H1 (cell line): ENCODE measurements around the gene MAP7D2. TPM values are rescaled to one million over a fixed set of nuclear protein-coding genes. Genes with fewer than 3 reads are reported as not detected.

ENCODE experiments used
- CTCF ChIA-PET: fragments of 300-600 bp; sonication (Branson Sonifier 250); formaldehyde crosslinking; loops from one replicate; lab custom pipeline; 2021; ENCODE audit not compliant: partially characterized antibody; lab: Charles Lee
- POLR2A ChIA-PET: fragments of 300-600 bp; sonication (Branson Sonifier 250); formaldehyde crosslinking; loops from one replicate; lab custom pipeline; 2021; ENCODE audit warnings: inconsistent platforms; ENCODE audit not compliant: partially characterized antibody; lab: Charles Lee
- DNase-seq, 2 experiments: peaks; one replicate each; pipeline versions ENCODE4 v3.0.0 to v3.0.0-alpha.2; 2010 to 2022; ENCODE audit warnings: low spot score in 2 of 2, low read depth in 1 of 2, mixed read lengths in 1 of 2
- FAIRE-seq: peaks from 2 replicates; lab custom pipeline; 2011; peaks lifted over from hg19 to GRCh38; lab: Jason Lieb, UNC
- H2AFZ ChIP-seq: 2 replicates; pipeline ENCODE4 v1.8.1; 2012; ENCODE audit warnings: low read length, inconsistent platforms
- H2AK5ac ChIP-seq: 2 replicates; pipeline ENCODE4 v1.6.1; 2013; ENCODE audit warnings: low read depth, low read length
- H2BK120ac ChIP-seq: replicated peaks from 2 replicates; pipeline ENCODE3; 2013; ENCODE audit warnings: low read depth, low read length, inconsistent platforms
- H2BK12ac ChIP-seq: 2 replicates; pipeline ENCODE4 v1.6.1; 2013; ENCODE audit warnings: low read depth, low read length
- H2BK15ac ChIP-seq: 2 replicates; pipeline ENCODE4 v1.6.1; 2013; ENCODE audit warnings: low read length
- H2BK20ac ChIP-seq: 2 replicates; pipeline ENCODE4 v1.6.1; 2013; ENCODE audit warnings: low read length
- H2BK5ac ChIP-seq: 2 replicates; pipeline ENCODE4 v1.6.1; 2013; ENCODE audit warnings: low read depth, low read length
- H3K14ac ChIP-seq: 2 replicates; pipeline ENCODE4 v1.6.1; 2013; ENCODE audit warnings: inconsistent platforms; ENCODE audit not compliant: insufficient read length
- H3K18ac ChIP-seq: 2 replicates; pipeline ENCODE4 v1.6.1; 2013; ENCODE audit warnings: low read length; ENCODE audit errors: extremely low read depth
- H3K23ac ChIP-seq: 2 replicates; pipeline ENCODE4 v1.6.1; 2013; ENCODE audit warnings: inconsistent platforms; ENCODE audit not compliant: insufficient read length
- H3K23me2 ChIP-seq: 2 replicates; pipeline ENCODE4 v1.6.1; 2013; ENCODE audit warnings: low read depth, low read length
- H3K27ac ChIP-seq: 2 replicates; pipeline ENCODE4 v1.6.1; 2011; ENCODE audit warnings: low read depth, low read length, inconsistent platforms
- H3K27me3 ChIP-seq, 4 experiments: replicated peaks in 1 of 4; 1 replicate in 1 of 4; 2 replicates in 3 of 4; pipeline versions ENCODE4 v1.6.1 to v1.8.1; 2011 to 2013; ENCODE audit warnings: low read length in 3 of 4, mild to moderate bottlenecking in 3 of 4, inconsistent platforms in 2 of 4, mixed read lengths in 2 of 4, moderate library complexity in 1 of 4; ENCODE audit not compliant: control insufficient read depth in 3 of 4, insufficient read depth in 3 of 4; ENCODE audit errors: extremely low read depth in 1 of 4
- H3K36me3 ChIP-seq, 4 experiments: 2 replicates each; pipeline versions ENCODE4 v1.6.1 to v1.8.1; 2011 to 2013; ENCODE audit warnings: mild to moderate bottlenecking in 4 of 4, low read length in 3 of 4, moderate library complexity in 2 of 4, control low read depth in 1 of 4, inconsistent platforms in 1 of 4; ENCODE audit not compliant: insufficient read depth in 4 of 4, control insufficient read depth in 2 of 4
- H3K4ac ChIP-seq: replicated peaks from 2 replicates; pipeline ENCODE3; 2013; ENCODE audit warnings: low read length, low read depth, mixed read lengths, inconsistent platforms; ENCODE audit not compliant: insufficient read length
- H3K4me1 ChIP-seq, 4 experiments: replicated peaks in 1 of 4; 1 replicate in 1 of 4; 2 replicates in 3 of 4; pipeline versions ENCODE4 v1.6.1 to v1.8.1; 2011 to 2013; ENCODE audit warnings: low read length in 3 of 4, inconsistent platforms in 2 of 4, mixed read lengths in 1 of 4; ENCODE audit not compliant: insufficient read depth in 4 of 4, control insufficient read depth in 3 of 4
- H3K4me2 ChIP-seq, 2 experiments: 2 replicates each; pipeline versions ENCODE4 v1.6.1 to v1.8.1; 2011 to 2013; ENCODE audit warnings: low read depth in 2 of 2, low read length in 2 of 2, control low read depth in 1 of 2, inconsistent platforms in 1 of 2, mild to moderate bottlenecking in 1 of 2; ENCODE audit not compliant: insufficient read depth in 1 of 2
- H3K4me3 ChIP-seq, 4 experiments: fragments of 200-600, 300-600 bp in 1 of 4; sonication (generic), shearing (Covaris generic), sonication (Bioruptor Twin) in 1 of 4; 2 replicates each; pipeline versions ENCODE4 v1.5.1 to v1.8.1; 2011 to 2016; ENCODE audit warnings: low read length in 4 of 4, low read depth in 3 of 4, control low read depth in 2 of 4, inconsistent platforms in 2 of 4, mild to moderate bottlenecking in 2 of 4, mixed read lengths in 1 of 4, moderate library complexity in 1 of 4; ENCODE audit not compliant: insufficient read depth in 2 of 4; ENCODE audit errors: extremely low read depth in 1 of 4
- H3K56ac ChIP-seq: replicated peaks from 2 replicates; pipeline ENCODE3; 2013; ENCODE audit warnings: low read depth, mild to moderate bottlenecking, mixed read lengths, low read length, inconsistent platforms; ENCODE audit not compliant: insufficient read length
- H3K79me1 ChIP-seq: 2 replicates; pipeline ENCODE4 v1.6.1; 2013; ENCODE audit warnings: low read depth, low read length, control low read depth
- H3K79me2 ChIP-seq, 2 experiments: 2 replicates each; pipeline versions ENCODE4 v1.6.1 to v1.8.1; 2012 to 2013; ENCODE audit warnings: low read length in 2 of 2, mild to moderate bottlenecking in 2 of 2, inconsistent platforms in 1 of 2; ENCODE audit not compliant: insufficient read depth in 2 of 2, control insufficient read depth in 1 of 2
- H3K9ac ChIP-seq, 4 experiments: replicated peaks in 1 of 4; 1 replicate in 1 of 4; 2 replicates in 3 of 4; pipeline versions ENCODE4 v1.6.1 to v1.8.1; 2011 to 2013; ENCODE audit warnings: low read depth in 3 of 4, low read length in 3 of 4, control low read depth in 2 of 4, mild to moderate bottlenecking in 2 of 4, moderate library complexity in 2 of 4, inconsistent platforms in 1 of 4; ENCODE audit errors: extremely low read depth in 1 of 4
- H3K9me3 ChIP-seq, 2 experiments: 2 replicates each; pipeline versions ENCODE4 v1.6.1 to v1.8.1; 2012 to 2013; ENCODE audit warnings: mild to moderate bottlenecking in 2 of 2, moderate library complexity in 2 of 2, control low read depth in 1 of 2, inconsistent platforms in 1 of 2, low read depth in 1 of 2, low read length in 1 of 2, mixed read lengths in 1 of 2; ENCODE audit not compliant: insufficient read depth in 2 of 2
- H4K20me1 ChIP-seq, 2 experiments: replicated peaks in 1 of 2; 2 replicates each; pipeline versions ENCODE3 to v1.8.1; 2011 to 2013; ENCODE audit warnings: inconsistent platforms in 2 of 2, low read length in 2 of 2, mild to moderate bottlenecking in 1 of 2; ENCODE audit not compliant: insufficient read depth in 2 of 2, control insufficient read depth in 1 of 2
- H4K5ac ChIP-seq: 2 replicates; pipeline ENCODE4 v1.6.1; 2013; ENCODE audit warnings: low read length, low read depth, mixed read lengths, inconsistent platforms; ENCODE audit not compliant: insufficient read length
- H4K8ac ChIP-seq: 2 replicates; pipeline ENCODE4 v1.8.0; 2013; ENCODE audit warnings: mild to moderate bottlenecking, moderate library complexity, low read length, inconsistent platforms; ENCODE audit not compliant: insufficient read depth; ENCODE audit errors: extremely low read depth
- H4K91ac ChIP-seq: replicated peaks from 2 replicates; pipeline ENCODE3; 2013; ENCODE audit warnings: low read length, mixed read lengths, inconsistent platforms; ENCODE audit not compliant: insufficient read length
- ATF3 ChIP-seq: IDR thresholded peaks from 2 replicates; pipeline ENCODE4 v1.6.1; 2011; ENCODE audit warnings: low read depth, mild to moderate bottlenecking, low read length; ENCODE audit not compliant: insufficient read depth
- FOSL1 ChIP-seq: IDR thresholded peaks from 2 replicates; pipeline ENCODE4 v1.6.1; 2011; ENCODE audit warnings: mild to moderate bottlenecking, low read depth, low read length, moderate library complexity; ENCODE audit not compliant: insufficient read depth
- GABPA ChIP-seq: IDR thresholded peaks from 2 replicates; pipeline ENCODE4 v1.6.1; 2011; ENCODE audit warnings: mild to moderate bottlenecking, low read length, moderate library complexity, borderline replicate concordance; ENCODE audit not compliant: insufficient read depth
- KDM1A ChIP-seq: fragments of 200-600, 300-600 bp; sonication (generic); IDR thresholded peaks from 2 replicates; pipeline ENCODE4 v1.7.1; 2016; ENCODE audit warnings: mild to moderate bottlenecking, low read length, borderline replicate concordance
- RAD21 ChIP-seq, 2 experiments: IDR thresholded peaks in 1 of 2; conservative IDR thresholded peaks in 1 of 2; 2 replicates each; pipeline ENCODE4 v1.6.1; 2011; ENCODE audit warnings: low read depth in 2 of 2, low read length in 2 of 2, improper control_type of control experiment in 1 of 2, inconsistent platforms in 1 of 2, mild to moderate bottlenecking in 1 of 2, moderate library complexity in 1 of 2
- RFX5 ChIP-seq: IDR thresholded peaks from 2 replicates; pipeline ENCODE4 v1.6.1; 2011; ENCODE audit warnings: low read depth, low read length, improper control_type of control experiment, borderline replicate concordance
- SIRT6 ChIP-seq: IDR thresholded peaks from one replicate; pipeline ENCODE4 v1.7.1; 2012; ENCODE audit warnings: low read length, inconsistent platforms
- SIX5 ChIP-seq: IDR thresholded peaks from 2 replicates; pipeline ENCODE4 v1.6.1; 2011; ENCODE audit warnings: mild to moderate bottlenecking, low read depth, low read length
- SRF ChIP-seq: IDR thresholded peaks from 2 replicates; pipeline ENCODE4 v1.6.1; 2011; ENCODE audit warnings: mild to moderate bottlenecking, low read depth, low read length, moderate library complexity
- TAF7 ChIP-seq: optimal IDR thresholded peaks from 2 replicates; pipeline ENCODE3; 2011; ENCODE audit warnings: low read depth, mild to moderate bottlenecking, inconsistent platforms, low read length, moderate library complexity, borderline replicate concordance
- TCF12 ChIP-seq: IDR thresholded peaks from 2 replicates; pipeline ENCODE4 v1.6.1; 2011; ENCODE audit warnings: low read depth, mild to moderate bottlenecking, low read length
- TEAD4 ChIP-seq: IDR thresholded peaks from 2 replicates; pipeline ENCODE4 v1.6.1; 2012; ENCODE audit warnings: low read depth, low read length, inconsistent platforms, mixed read lengths
- WGBS, 2 experiments: shearing (Covaris generic) in 1 of 2; methylation state at CpG; one replicate each; pipeline versions ENCODE4 v1.1.6 to v1.1.7; 2013 to 2015; ENCODE audit warnings: low lambda C conversion rate in 2 of 2, mixed read lengths in 2 of 2, inconsistent platforms in 1 of 2, low coverage in 1 of 2, missing lambda C conversion rate in 1 of 2; ENCODE audit not compliant: insufficient replicate concordance in 2 of 2, insufficient coverage in 1 of 2, insufficient read length in 1 of 2; ENCODE audit errors: extremely low coverage in 1 of 2, missing lambda C conversion rate in 1 of 2; 5-methylcytosine and 5-hydroxymethylcytosine counted together
- polyA plus RNA-seq, 7 experiments: library from polyadenylated mRNA; depleted of rRNA in 3 of 7; stranded (reverse) in 5 of 7; unstranded in 2 of 7; fragments of >200 nt in 5 of 7; fragments of 200-250 nt in 2 of 7; gene quantifications; 1 replicate in 5 of 7; 2 replicates in 1 of 7; 4 replicates in 1 of 7; pipeline versions ENCODE4 v1.2.1 to v1.2.3, GENCODE V29; 2011 to 2013; ENCODE audit warnings: missing spikeins in 2 of 7, mixed read lengths in 2 of 7
- total RNA-seq: library from RNA; stranded (reverse); fragmentation: NEBNext Ultra II Directional; extraction: Animal tissue kit (Norgen Biotek cat#: 25700); gene quantifications from 2 replicates; pipeline ENCODE4 v1.2.1, GENCODE V29; 2021

The MAP7D2 gene
- total and polyA plus RNA-seq, 2 of the 8 experiments (the other 6 are each of a cell fraction or from before 2014, with no cell fraction given), result 0.65 to 0.83 TPM

DNA sequence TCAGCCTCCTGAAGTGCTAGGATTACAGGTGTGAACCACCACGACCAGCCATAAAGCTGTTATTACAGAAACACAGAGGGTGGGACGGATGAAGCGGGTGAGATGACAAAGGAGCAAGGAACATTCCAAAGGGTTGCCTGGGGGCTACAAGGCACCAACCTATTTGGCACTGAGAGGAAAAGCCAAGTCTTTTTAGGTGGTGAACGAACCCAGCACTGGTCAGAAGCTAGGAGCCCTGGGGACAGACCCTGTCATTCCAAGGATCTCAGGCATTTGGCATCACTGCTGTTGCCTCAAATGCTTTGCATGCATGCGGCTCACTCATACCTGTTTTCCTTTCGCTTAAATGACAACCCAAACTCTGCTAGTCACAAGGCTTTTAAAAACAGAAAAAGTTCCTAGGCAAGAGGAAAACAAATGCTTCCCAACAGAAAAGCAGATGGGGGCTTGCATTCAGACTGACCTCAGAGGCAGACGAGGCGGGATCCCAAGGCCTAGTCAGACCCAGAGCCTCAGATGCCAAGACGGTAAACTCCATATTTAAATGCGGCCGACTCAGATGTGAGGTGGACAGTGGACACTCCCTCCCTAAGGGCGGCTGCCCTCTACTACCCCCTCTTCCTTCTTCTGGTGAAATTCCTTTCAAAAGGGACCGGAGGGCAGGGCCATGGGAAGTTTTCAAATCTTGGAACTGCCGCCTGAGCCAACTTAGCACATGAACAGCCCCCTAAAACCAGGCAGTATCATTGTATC, 4.5 kb downstream of the MAP7D2 start:
- H3K4me1 ChIP-seq, result 0 out of 7 replicates have a peak, but pooled peaks cover 0 to 3% (median 0%) of the 10 kb centered on the region in 4 experiments
- H4K8ac ChIP-seq, result no peak overlapping the region
- CTCF ChIA-PET, result no interaction called here
- no peak overlapping the region for H4K91ac ChIP-seq
- peaks cover 3% of the 10 kb centered on the region; the same call in 1 of the 2 replicates for H3K23me2 ChIP-seq
- no peak overlapping the region for H3K4me2 ChIP-seq
- H3K79me2 ChIP-seq, result no peaks in the 10 kb centered on the region
- H2AFZ ChIP-seq, result no peak overlapping the region
- H2BK12ac ChIP-seq, result no peak overlapping the region
- peaks cover 0 to 3% of the 10 kb centered on the region in 2 experiments; a peak in 1 of 4 replicates for H3K9me3 ChIP-seq
- POLR2A ChIA-PET, result interaction anchor here (0.7 to 1.1 kb wide), 2 partner anchors 11 to 77 kb away, joined by 3 to 4 read pairs; no protein-coding TSS in a partner anchor
- no peak overlapping the region for H2AK5ac ChIP-seq
- H3K14ac ChIP-seq, result no peak overlapping the region
- H3K27ac ChIP-seq, result no peak overlapping the region
- no peak overlapping the region for H2BK5ac ChIP-seq
- H3K9ac ChIP-seq, result no peak overlapping the region
- no peak overlapping the region for H3K18ac ChIP-seq
- H4K20me1 ChIP-seq, result peaks cover 0 to 4% of the 10 kb centered on the region in 2 experiments
- H3K27me3 ChIP-seq, result peaks cover 3 to 19% (median 16%) of the 10 kb centered on the region in 4 experiments
- no peaks in the 10 kb centered on the region for H3K36me3 ChIP-seq
- 91% methylated on average over 13 of the region's 14 CpGs; no CpG with 5 or more reads in 1 of the 2 experiments for WGBS, 2 experiments
- no peak overlapping the region for H2BK15ac ChIP-seq
- no peak overlapping the region for H3K4me3 ChIP-seq
- no peak overlapping the region for H3K4ac ChIP-seq
- FAIRE-seq, result no peak
- no peak overlapping the region for H4K5ac ChIP-seq
- H3K23ac ChIP-seq, result no peak overlapping the region
- no peak overlapping the region for H3K56ac ChIP-seq
- no peak overlapping the region for H2BK120ac ChIP-seq
- no peak for DNase-seq
- no peak overlapping the region for H2BK20ac ChIP-seq
- peaks cover 2% of the 10 kb centered on the region; the same call in 1 of the 2 replicates for H3K79me1 ChIP-seq
- TF ChIP-seq SIRT6 (no peak), SIX5 (no peak), RFX5 (no peak), GABPA (no peak), TCF12 (no peak), TEAD4 (no peak), ATF3 (no peak), KDM1A (no peak), SRF (no peak), FOSL1 (no peak), RAD21 (IDR thresholded peaks at IDR 0.05 in 1 of 2, conservative IDR thresholded peaks at IDR 0.05 in 1 of 2; ENCODE audit: low read depth in 2 of 2, low read length in 2 of 2) (no peak), TAF7 (no peak)
